ENCODE data around the gene SNTB2. TPM values are rescaled to one million over a fixed set of nuclear protein-coding genes. Genes with fewer than 3 reads are reported as not detected.

SNTB2 gene
- total RNA-seq, 2 experiments from 2014 or later = 23.3 to 25.9 TPM

- POLR2A ChIA-PET = no interaction called here
- no peaks in the 10 kb centered on the region for H3K27me3 Mint-ChIP-seq
- peaks cover 16% of the 10 kb centered on the region for H3K4me1 Mint-ChIP-seq
- CTCF ChIA-PET = no interaction called here
- H3K36me3 Mint-ChIP-seq (ENCODE audit: low read depth) = no peaks in the 10 kb centered on the region
- no peak for DNase-seq
- H3K9me3 Mint-ChIP-seq = no peaks in the 10 kb centered on the region
- no peak overlapping the region for H3K27ac Mint-ChIP-seq
- H3K4me3 Mint-ChIP-seq = no peak overlapping the region
Measured at GRCh38 chr16:69204172-69204571, 17.2 kb downstream of the SNTB2 start.

- ChIA-PET POLR2A (no interaction called here), CTCF (no interaction called here)
- DNase-seq = no peak
- Mint-ChIP-seq H3K27me3 (no peaks in the 10 kb centered on the region), H3K4me3 (no peak overlapping the region), H3K9me3 (no peaks in the 10 kb centered on the region), H3K27ac (no peak overlapping the region), H3K36me3 (ENCODE audit: low read depth) (no peaks in the 10 kb centered on the region), H3K4me1 (peaks cover 9% of the 10 kb centered on the region)
Measured at GRCh38 chr16:69209735-69210134, 22.8 kb downstream of the SNTB2 start.

GRCh38 chr16:69217433-69217832 lies 30.5 kb downstream of the SNTB2 start:
- no peak for DNase-seq
- Mint-ChIP-seq H3K36me3 (ENCODE audit: low read depth) (no peaks in the 10 kb centered on the region), H3K9me3 (no peaks in the 10 kb centered on the region), H3K4me1 (peaks cover 2% of the 10 kb centered on the region), H3K4me3 (no peak overlapping the region), H3K27ac (no peak overlapping the region), H3K27me3 (no peaks in the 10 kb centered on the region)
- ChIA-PET POLR2A (interaction anchor here (0.6 kb wide), 1 partner anchor 24 kb away, joined by 3 read pairs; no protein-coding TSS in a partner anchor), CTCF (interaction anchor here (1.6 kb wide), 1 partner anchor 10 kb away, joined by 5 read pairs; no protein-coding TSS in a partner anchor)

- Mint-ChIP-seq H3K9me3 (no peaks in the 10 kb centered on the region), H3K4me3 (no peak overlapping the region), H3K36me3 (ENCODE audit: low read depth) (no peaks in the 10 kb centered on the region), H3K27ac (no peak overlapping the region), H3K27me3 (no peaks in the 10 kb centered on the region), H3K4me1 (peaks cover 2% of the 10 kb centered on the region)
- CTCF ChIA-PET = no interaction called here
- POLR2A ChIA-PET = no interaction called here
- DNase-seq = no peak
Measured at GRCh38 chr16:69219279-69219678, 32.3 kb downstream of the SNTB2 start.

- POLR2A ChIA-PET = no interaction called here
- CTCF ChIA-PET = no interaction called here
- H3K27ac Mint-ChIP-seq = no peak overlapping the region
Measured at GRCh38 chr16:69223882-69224281, 36.9 kb downstream of the SNTB2 start.

GRCh38 chr16:69225121-69225520 lies 38.2 kb downstream of the SNTB2 start:
- H3K4me1 Mint-ChIP-seq = no peaks in the 10 kb centered on the region
- no peaks in the 10 kb centered on the region for H3K27me3 Mint-ChIP-seq
- H3K36me3 Mint-ChIP-seq (ENCODE audit: low read depth) = no peaks in the 10 kb centered on the region
- DNase-seq = no peak
- CTCF ChIA-PET = interaction anchor here (1.6 kb wide), 1 partner anchor 9 kb away, joined by 3 read pairs; no protein-coding TSS in a partner anchor
- H3K27ac Mint-ChIP-seq = no peak overlapping the region
- H3K9me3 Mint-ChIP-seq = no peaks in the 10 kb centered on the region
- H3K4me3 Mint-ChIP-seq = no peak overlapping the region
- POLR2A ChIA-PET = no interaction called here

More at GRCh38 chr16:69223882-69224281, 36.9 kb downstream of the SNTB2 start:
- Mint-ChIP-seq H3K4me1 (no peaks in the 10 kb centered on the region), H3K9me3 (no peaks in the 10 kb centered on the region), H3K4me3 (no peak overlapping the region), H3K36me3 (ENCODE audit: low read depth) (no peaks in the 10 kb centered on the region), H3K27me3 (no peaks in the 10 kb centered on the region)
- DNase-seq = no peak

- CTCF ChIA-PET = no interaction called here
- no peaks in the 10 kb centered on the region for H3K9me3 Mint-ChIP-seq
- no peak for DNase-seq
Measured at GRCh38 chr16:69233124-69233523, 46.2 kb downstream of the SNTB2 start.

GRCh38 chr16:69234460-69234859 lies 47.5 kb downstream of the SNTB2 start:
- Mint-ChIP-seq H3K27ac (no peak overlapping the region), H3K4me1 (no peaks in the 10 kb centered on the region), H3K9me3 (no peaks in the 10 kb centered on the region), H3K36me3 (ENCODE audit: low read depth) (no peaks in the 10 kb centered on the region), H3K4me3 (no peak overlapping the region), H3K27me3 (no peaks in the 10 kb centered on the region)
- DNase-seq = no peak
- ChIA-PET CTCF (interaction anchor here (1.0 kb wide), 1 partner anchor 9 kb away, joined by 3 read pairs; no protein-coding TSS in a partner anchor), POLR2A (no interaction called here)

More at GRCh38 chr16:69233124-69233523, 46.2 kb downstream of the SNTB2 start:
- Mint-ChIP-seq H3K27ac (no peak overlapping the region), H3K36me3 (ENCODE audit: low read depth) (no peaks in the 10 kb centered on the region), H3K4me3 (no peak overlapping the region), H3K27me3 (no peaks in the 10 kb centered on the region), H3K4me1 (no peaks in the 10 kb centered on the region)
- POLR2A ChIA-PET = no interaction called here

GRCh38 chr16:69236319-69236718 lies 49.4 kb downstream of the SNTB2 start:
- H3K9me3 Mint-ChIP-seq = no peaks in the 10 kb centered on the region
- H3K4me1 Mint-ChIP-seq = no peaks in the 10 kb centered on the region
- ChIA-PET CTCF (no interaction called here), POLR2A (no interaction called here)
- DNase-seq = no peak
- H3K27ac Mint-ChIP-seq = no peak overlapping the region
- H3K4me3 Mint-ChIP-seq = no peak overlapping the region
- H3K36me3 Mint-ChIP-seq (ENCODE audit: low read depth) = peaks cover 3% of the 10 kb centered on the region
- H3K27me3 Mint-ChIP-seq = no peaks in the 10 kb centered on the region

GRCh38 chr16:69237296-69237695 lies 50.3 kb downstream of the SNTB2 start:
- ChIA-PET POLR2A (no interaction called here), CTCF (no interaction called here)
- Mint-ChIP-seq H3K4me1 (no peaks in the 10 kb centered on the region), H3K9me3 (no peaks in the 10 kb centered on the region), H3K4me3 (no peak overlapping the region), H3K36me3 (ENCODE audit: low read depth) (peaks cover 3% of the 10 kb centered on the region), H3K27me3 (no peaks in the 10 kb centered on the region), H3K27ac (no peak overlapping the region)
- no peak for DNase-seq

- Mint-ChIP-seq H3K4me1 (no peaks in the 10 kb centered on the region), H3K9me3 (no peaks in the 10 kb centered on the region), H3K36me3 (ENCODE audit: low read depth) (peaks cover 3% of the 10 kb centered on the region), H3K27me3 (no peaks in the 10 kb centered on the region), H3K27ac (no peak overlapping the region), H3K4me3 (no peak overlapping the region)
- DNase-seq = no peak
- CTCF ChIA-PET = interaction anchor here (0.8 to 1.5 kb wide), 2 partner anchors 13 to 35 kb away, joined by 3 read pairs; no protein-coding TSS in a partner anchor
- POLR2A ChIA-PET = no interaction called here
Measured at GRCh38 chr16:69239851-69240250, 52.9 kb downstream of the SNTB2 start.

GRCh38 chr16:69240331-69240730 lies 53.4 kb downstream of the SNTB2 start:
- H3K4me1 Mint-ChIP-seq = no peaks in the 10 kb centered on the region
- CTCF ChIA-PET = interaction anchor here (0.8 to 1.5 kb wide), 2 partner anchors 13 to 34 kb away, joined by 3 read pairs; no protein-coding TSS in a partner anchor
- POLR2A ChIA-PET = no interaction called here
- no peaks in the 10 kb centered on the region for H3K27me3 Mint-ChIP-seq
- H3K36me3 Mint-ChIP-seq (ENCODE audit: low read depth) = peaks cover 3% of the 10 kb centered on the region
- no peak for DNase-seq
- no peak overlapping the region for H3K4me3 Mint-ChIP-seq
- no peaks in the 10 kb centered on the region for H3K9me3 Mint-ChIP-seq
- no peak overlapping the region for H3K27ac Mint-ChIP-seq

GRCh38 chr16:69241926-69242325 lies 55.0 kb downstream of the SNTB2 start:
- peaks cover 9% of the 10 kb centered on the region for H3K36me3 Mint-ChIP-seq (ENCODE audit: low read depth)
- no peaks in the 10 kb centered on the region for H3K9me3 Mint-ChIP-seq
- H3K4me1 Mint-ChIP-seq = no peaks in the 10 kb centered on the region
- ChIA-PET POLR2A (no interaction called here), CTCF (no interaction called here)
- no peak overlapping the region for H3K4me3 Mint-ChIP-seq
- H3K27me3 Mint-ChIP-seq = no peaks in the 10 kb centered on the region
- no peak overlapping the region for H3K27ac Mint-ChIP-seq
- DNase-seq = no peak

- Mint-ChIP-seq H3K36me3 (ENCODE audit: low read depth) (peaks cover 14% of the 10 kb centered on the region), H3K27ac (no peak overlapping the region), H3K9me3 (no peaks in the 10 kb centered on the region), H3K4me3 (no peak overlapping the region), H3K4me1 (no peaks in the 10 kb centered on the region), H3K27me3 (no peaks in the 10 kb centered on the region)
- DNase-seq = no peak
- POLR2A ChIA-PET = no interaction called here
- CTCF ChIA-PET = interaction anchor here (1.2 kb wide), 1 partner anchor 44 kb away, joined by 3 read pairs; no protein-coding TSS in a partner anchor
Measured at GRCh38 chr16:69243479-69243878, 56.5 kb downstream of the SNTB2 start.

All from activated CD4-positive, alpha-beta memory T cell treated with anti-CD3 and anti-CD28 coated beads, Interleukin-2, amount 10 ng/mL, durations not matched to agents 7 days and 5 days (primary cell).